ENCODE data around the gene SLC35D3. TPM values are rescaled to one million over a fixed set of nuclear protein-coding genes. Genes with fewer than 3 reads are reported as not detected.

The SLC35D3 gene
- total RNA-seq, 1 experiment from 2014 or later: not detected

DNA sequence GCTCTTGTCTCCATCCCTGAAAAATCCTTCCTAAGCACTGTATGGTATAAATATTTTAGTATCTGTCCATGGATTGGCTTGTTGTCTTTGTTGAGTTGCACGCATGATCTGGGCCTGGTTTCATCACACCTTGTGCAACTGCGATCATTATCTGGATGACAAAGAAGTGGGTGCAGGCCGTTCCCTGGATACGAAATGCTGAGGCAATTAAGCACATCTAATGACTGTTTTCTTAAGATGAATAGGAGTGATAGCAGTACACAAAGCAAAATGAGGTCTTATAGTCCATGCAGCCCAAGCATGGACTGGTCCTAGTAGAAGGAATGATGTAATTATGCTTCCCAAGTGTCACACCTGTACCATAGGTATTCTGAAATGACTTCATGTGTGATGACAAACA lies 47.8 kb downstream of the SLC35D3 start:
- peaks cover 0 to 5% of the 10 kb centered on the region in 2 experiments; a peak in 2 of 4 replicates for H3K4me1 ChIP-seq (ENCODE audit: control insufficient read depth in 1 of 2, insufficient read depth in 2 of 2, low read length in 2 of 2)
- no peak overlapping the region for H2AFZ ChIP-seq (ENCODE audit: low read depth, low read length, poor library complexity, severe bottlenecking)
- no peak overlapping the region for H3K4me3 ChIP-seq (replicated peaks in 1 of 2; ENCODE audit: low read depth in 1 of 2, low read length in 2 of 2)
- ChIA-PET POLR2A (no interaction called here), RAD21 (ENCODE audit: low non-redundant PET in 1 of 2, low total read pairs in 2 of 2, uncharacterized antibody in 2 of 2, unreplicated experiment in 2 of 2) (interaction anchor here in 1 of 2 experiments (0.6 kb wide), 1 partner anchor 126 kb away, joined by 3 read pairs; no protein-coding TSS in a partner anchor), CTCF (interaction anchor here (1.6 kb wide), 1 partner anchor 43 kb away, joined by 4 read pairs; no protein-coding TSS in a partner anchor)
- no peak overlapping the region for H3K4me2 ChIP-seq (ENCODE audit: low read length)
- TF ChIP-seq TCF7L2 (IDR thresholded peaks at IDR 0.05; ENCODE audit: borderline replicate concordance, extremely low read depth, insufficient read depth, insufficient read length) (no peak), ZNF274 (IDR thresholded peaks at IDR 0.05; ENCODE audit: low read depth, low read length) (no peak), RAD21 (IDR thresholded peaks at IDR 0.05; ENCODE audit: low read depth) (no peak), CBX3 (IDR thresholded peaks at IDR 0.05; ENCODE audit: low read depth) (no peak)
- TF ChIP-seq, protein P1, sequence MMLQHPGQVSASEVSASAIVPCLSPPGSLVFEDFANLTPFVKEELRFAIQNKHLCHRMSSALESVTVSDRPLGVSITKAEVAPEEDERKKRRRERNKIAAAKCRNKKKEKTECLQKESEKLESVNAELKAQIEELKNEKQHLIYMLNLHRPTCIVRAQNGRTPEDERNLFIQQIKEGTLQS (IDR thresholded peaks at IDR 0.05): no peak
- ATAC-seq: no peak
- DNase-seq (ENCODE audit: low read depth, low spot score): no peak
- BruUV-seq (replicated peaks): no TSS peak
- no peaks in the 10 kb centered on the region for H3K79me2 ChIP-seq (ENCODE audit: insufficient read depth, low read length)
- no peak overlapping the region for H3K9ac ChIP-seq (ENCODE audit: low read length)
- no peaks in the 10 kb centered on the region for H3K27me3 ChIP-seq (ENCODE audit: insufficient read depth, low read length)
- H3K27ac ChIP-seq (ENCODE audit: low read depth, low read length): no peak overlapping the region
- H4K20me1 ChIP-seq (ENCODE audit: insufficient read depth): no peaks in the 10 kb centered on the region
- H3K9me2 ChIP-seq (ENCODE audit: insufficient read depth): no peaks in the 10 kb centered on the region
- H3K36me3 ChIP-seq (ENCODE audit: control insufficient read depth in 1 of 2, insufficient read depth in 2 of 2, low read length in 2 of 2): no peaks in the 10 kb centered on the region
- intact Hi-C loops (cut with micrococcal nuclease): loop anchor here (5.0 kb wide), 2 partner anchors 197 to 672 kb away; no protein-coding TSS in a partner anchor
- no peaks in the 10 kb centered on the region for H3K9me3 ChIP-seq (ENCODE audit: control insufficient read depth in 1 of 2, insufficient read depth in 1 of 2, low read depth in 1 of 2, low read length in 2 of 2)

DNA sequence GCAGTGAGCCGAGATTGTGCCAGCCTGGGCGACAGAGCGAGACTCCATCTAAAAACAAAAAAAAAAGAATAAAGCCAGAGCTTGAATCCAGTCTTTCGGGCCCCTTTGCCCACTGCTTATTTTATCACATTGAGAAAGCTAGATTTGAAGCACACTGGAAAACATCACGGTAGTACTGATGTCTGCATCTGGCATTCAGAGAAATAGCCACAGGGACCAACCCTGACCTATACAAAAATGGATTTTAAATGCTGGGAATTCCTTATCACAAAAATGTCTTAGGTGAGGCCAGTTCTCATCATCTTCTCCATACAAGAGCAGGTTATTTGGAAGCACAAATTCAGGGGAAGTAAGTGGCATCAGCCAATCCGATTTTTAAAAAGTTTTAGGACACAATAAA lies 49.5 kb downstream of the SLC35D3 start:
- no peaks in the 10 kb centered on the region for H3K36me3 ChIP-seq (ENCODE audit: control insufficient read depth in 1 of 2, insufficient read depth in 2 of 2, low read length in 2 of 2)
- no peak overlapping the region for H3K4me3 ChIP-seq (replicated peaks in 1 of 2; ENCODE audit: low read depth in 1 of 2, low read length in 2 of 2)
- ChIA-PET RAD21 (ENCODE audit: low non-redundant PET in 1 of 2, low total read pairs in 2 of 2, uncharacterized antibody in 2 of 2, unreplicated experiment in 2 of 2) (no interaction called here), POLR2A (no interaction called here), CTCF (interaction anchor here (0.6 to 1.0 kb wide), 2 partner anchors 12 to 42 kb away, joined by 3 read pairs; no protein-coding TSS in a partner anchor)
- no peaks in the 10 kb centered on the region for H3K9me2 ChIP-seq (ENCODE audit: insufficient read depth)
- BruUV-seq (replicated peaks): no TSS peak
- H3K4me1 ChIP-seq (ENCODE audit: control insufficient read depth in 1 of 2, insufficient read depth in 2 of 2, low read length in 2 of 2): peaks cover 0 to 5% of the 10 kb centered on the region in 2 experiments; a peak in 2 of 4 replicates
- no peak overlapping the region for H3K4me2 ChIP-seq (ENCODE audit: low read length)
- H3K79me2 ChIP-seq (ENCODE audit: insufficient read depth, low read length): no peaks in the 10 kb centered on the region
- no peak overlapping the region for H3K27ac ChIP-seq (ENCODE audit: low read depth, low read length)
- no peak for DNase-seq (ENCODE audit: low read depth, low spot score)
- H3K9me3 ChIP-seq (ENCODE audit: control insufficient read depth in 1 of 2, insufficient read depth in 1 of 2, low read depth in 1 of 2, low read length in 2 of 2): no peaks in the 10 kb centered on the region
- no peak for ATAC-seq
- H3K27me3 ChIP-seq (ENCODE audit: insufficient read depth, low read length): no peaks in the 10 kb centered on the region
- intact Hi-C loops (cut with micrococcal nuclease): no loop called here
- no peaks in the 10 kb centered on the region for H4K20me1 ChIP-seq (ENCODE audit: insufficient read depth)
- no peak overlapping the region for H2AFZ ChIP-seq (ENCODE audit: low read depth, low read length, poor library complexity, severe bottlenecking)
- H3K9ac ChIP-seq (ENCODE audit: low read length): no peak overlapping the region
- TF ChIP-seq EZH2 (IDR thresholded peaks at IDR 0.05) (no peak), EZH2phosphoT487 (IDR thresholded peaks at IDR 0.05; ENCODE audit: borderline replicate concordance) (no peak), RAD21 (IDR thresholded peaks at IDR 0.05; ENCODE audit: low read depth) (no peak), EGR1 (IDR thresholded peaks at IDR 0.05; ENCODE audit: low read depth) (no peak), SP1 (IDR thresholded peaks at IDR 0.05; ENCODE audit: low read depth) (no peak), ELF1 (IDR thresholded peaks at IDR 0.05; ENCODE audit: borderline replicate concordance, low read depth) (no peak), ZFX (IDR thresholded peaks at IDR 0.05) (no peak), FOSL1 (IDR thresholded peaks at IDR 0.05; ENCODE audit: low read depth) (no peak), YY1 (IDR thresholded peaks at IDR 0.05; ENCODE audit: extremely low read depth, insufficient replicate concordance, low read depth, low read length) (no peak)
- TF ChIP-seq, protein P2, sequence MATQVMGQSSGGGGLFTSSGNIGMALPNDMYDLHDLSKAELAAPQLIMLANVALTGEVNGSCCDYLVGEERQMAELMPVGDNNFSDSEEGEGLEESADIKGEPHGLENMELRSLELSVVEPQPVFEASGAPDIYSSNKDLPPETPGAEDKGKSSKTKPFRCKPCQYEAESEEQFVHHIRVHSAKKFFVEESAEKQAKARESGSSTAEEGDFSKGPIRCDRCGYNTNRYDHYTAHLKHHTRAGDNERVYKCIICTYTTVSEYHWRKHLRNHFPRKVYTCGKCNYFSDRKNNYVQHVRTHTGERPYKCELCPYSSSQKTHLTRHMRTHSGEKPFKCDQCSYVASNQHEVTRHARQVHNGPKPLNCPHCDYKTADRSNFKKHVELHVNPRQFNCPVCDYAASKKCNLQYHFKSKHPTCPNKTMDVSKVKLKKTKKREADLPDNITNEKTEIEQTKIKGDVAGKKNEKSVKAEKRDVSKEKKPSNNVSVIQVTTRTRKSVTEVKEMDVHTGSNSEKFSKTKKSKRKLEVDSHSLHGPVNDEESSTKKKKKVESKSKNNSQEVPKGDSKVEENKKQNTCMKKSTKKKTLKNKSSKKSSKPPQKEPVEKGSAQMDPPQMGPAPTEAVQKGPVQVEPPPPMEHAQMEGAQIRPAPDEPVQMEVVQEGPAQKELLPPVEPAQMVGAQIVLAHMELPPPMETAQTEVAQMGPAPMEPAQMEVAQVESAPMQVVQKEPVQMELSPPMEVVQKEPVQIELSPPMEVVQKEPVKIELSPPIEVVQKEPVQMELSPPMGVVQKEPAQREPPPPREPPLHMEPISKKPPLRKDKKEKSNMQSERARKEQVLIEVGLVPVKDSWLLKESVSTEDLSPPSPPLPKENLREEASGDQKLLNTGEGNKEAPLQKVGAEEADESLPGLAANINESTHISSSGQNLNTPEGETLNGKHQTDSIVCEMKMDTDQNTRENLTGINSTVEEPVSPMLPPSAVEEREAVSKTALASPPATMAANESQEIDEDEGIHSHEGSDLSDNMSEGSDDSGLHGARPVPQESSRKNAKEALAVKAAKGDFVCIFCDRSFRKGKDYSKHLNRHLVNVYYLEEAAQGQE (IDR thresholded peaks at IDR 0.05; ENCODE audit: low read depth): no peak
- TF ChIP-seq, protein P3, sequence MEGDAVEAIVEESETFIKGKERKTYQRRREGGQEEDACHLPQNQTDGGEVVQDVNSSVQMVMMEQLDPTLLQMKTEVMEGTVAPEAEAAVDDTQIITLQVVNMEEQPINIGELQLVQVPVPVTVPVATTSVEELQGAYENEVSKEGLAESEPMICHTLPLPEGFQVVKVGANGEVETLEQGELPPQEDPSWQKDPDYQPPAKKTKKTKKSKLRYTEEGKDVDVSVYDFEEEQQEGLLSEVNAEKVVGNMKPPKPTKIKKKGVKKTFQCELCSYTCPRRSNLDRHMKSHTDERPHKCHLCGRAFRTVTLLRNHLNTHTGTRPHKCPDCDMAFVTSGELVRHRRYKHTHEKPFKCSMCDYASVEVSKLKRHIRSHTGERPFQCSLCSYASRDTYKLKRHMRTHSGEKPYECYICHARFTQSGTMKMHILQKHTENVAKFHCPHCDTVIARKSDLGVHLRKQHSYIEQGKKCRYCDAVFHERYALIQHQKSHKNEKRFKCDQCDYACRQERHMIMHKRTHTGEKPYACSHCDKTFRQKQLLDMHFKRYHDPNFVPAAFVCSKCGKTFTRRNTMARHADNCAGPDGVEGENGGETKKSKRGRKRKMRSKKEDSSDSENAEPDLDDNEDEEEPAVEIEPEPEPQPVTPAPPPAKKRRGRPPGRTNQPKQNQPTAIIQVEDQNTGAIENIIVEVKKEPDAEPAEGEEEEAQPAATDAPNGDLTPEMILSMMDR (IDR thresholded peaks at IDR 0.05 in 2 of 3, conservative IDR thresholded peaks at IDR 0.05 in 1 of 3; ENCODE audit: borderline replicate concordance in 1 of 3, insufficient read depth in 1 of 3, low read depth in 2 of 3, low read length in 2 of 3): no peak
- TF ChIP-seq, protein P1 (IDR thresholded peaks at IDR 0.05): no peak

Measured in HCT116 (cell line).